ENCODE measurements around the gene YIPF3. TPM values are rescaled to one million over a fixed set of nuclear protein-coding genes. Genes with fewer than 3 reads are reported as not detected.

YIPF3 gene
- total RNA-seq, 1 donor from 2014 or later: 83.2 TPM

- Histone ChIP-seq H3K4me3 (ENCODE audit: low read depth, low read length) (no peak overlapping the region), H3K27me3 (ENCODE audit: control insufficient read depth, insufficient read depth, low read length) (no peaks in the 10 kb centered on the region), H3K36me3 (ENCODE audit: control insufficient read depth, insufficient read depth, low read length) (no peaks in the 10 kb centered on the region)
- FAIRE-seq (no peak), DNase-seq (ENCODE audit: low read depth) (no peak)
- TF ChIP-seq, protein P1, sequence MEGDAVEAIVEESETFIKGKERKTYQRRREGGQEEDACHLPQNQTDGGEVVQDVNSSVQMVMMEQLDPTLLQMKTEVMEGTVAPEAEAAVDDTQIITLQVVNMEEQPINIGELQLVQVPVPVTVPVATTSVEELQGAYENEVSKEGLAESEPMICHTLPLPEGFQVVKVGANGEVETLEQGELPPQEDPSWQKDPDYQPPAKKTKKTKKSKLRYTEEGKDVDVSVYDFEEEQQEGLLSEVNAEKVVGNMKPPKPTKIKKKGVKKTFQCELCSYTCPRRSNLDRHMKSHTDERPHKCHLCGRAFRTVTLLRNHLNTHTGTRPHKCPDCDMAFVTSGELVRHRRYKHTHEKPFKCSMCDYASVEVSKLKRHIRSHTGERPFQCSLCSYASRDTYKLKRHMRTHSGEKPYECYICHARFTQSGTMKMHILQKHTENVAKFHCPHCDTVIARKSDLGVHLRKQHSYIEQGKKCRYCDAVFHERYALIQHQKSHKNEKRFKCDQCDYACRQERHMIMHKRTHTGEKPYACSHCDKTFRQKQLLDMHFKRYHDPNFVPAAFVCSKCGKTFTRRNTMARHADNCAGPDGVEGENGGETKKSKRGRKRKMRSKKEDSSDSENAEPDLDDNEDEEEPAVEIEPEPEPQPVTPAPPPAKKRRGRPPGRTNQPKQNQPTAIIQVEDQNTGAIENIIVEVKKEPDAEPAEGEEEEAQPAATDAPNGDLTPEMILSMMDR (IDR thresholded peaks at IDR 0.05; ENCODE audit: insufficient read depth, low read length, severe bottlenecking): no peak
Observed at GRCh38 chr6:43461936-43462335, 54.8 kb downstream of the YIPF3 start.

Other genes with a start within 250 kb of the YIPF3 start
- not detected in 2 replicates for gene SLC22A7, start 218.7 kb downstream of the YIPF3 start, total RNA-seq
- gene CRIP3, start 208.1 kb downstream of the YIPF3 start, total RNA-seq: not detected in 2 replicates
- gene ZNF318, start 147.3 kb downstream of the YIPF3 start, total RNA-seq: 1.8 and 2.1 TPM in 2 replicates
- gene ABCC10, start 89.4 kb downstream of the YIPF3 start, total RNA-seq: 9.7 and 11.0 TPM in 2 replicates
- 4.1 and 8.2 TPM in 2 replicates for gene DLK2, start 61.4 kb downstream of the YIPF3 start, total RNA-seq
- 6.1 and 6.6 TPM in 2 replicates for gene TJAP1, start 39.4 kb downstream of the YIPF3 start, total RNA-seq
- gene LRRC73, start 6.6 kb downstream of the YIPF3 start, total RNA-seq: 0.13 and 0.26 TPM in 2 replicates
- gene POLR1C, start 163 bp upstream of the YIPF3 start, total RNA-seq: 25.5 and 38.2 TPM in 2 replicates
- gene XPO5, start 59.1 kb upstream of the YIPF3 start, total RNA-seq: 35.8 and 43.1 TPM in 2 replicates
- gene POLH, start 59.3 kb upstream of the YIPF3 start, total RNA-seq: 17.4 and 24.3 TPM in 2 replicates
- 176 and 273 TPM in 2 replicates for gene GTPBP2, start 112.3 kb upstream of the YIPF3 start, total RNA-seq
- 21.5 and 27.9 TPM in 2 replicates for gene MAD2L1BP, start 118.9 kb upstream of the YIPF3 start, total RNA-seq
- gene RSPH9, start 128.1 kb upstream of the YIPF3 start, total RNA-seq: under 0.01 and 0.13 TPM in 2 replicates
- gene MRPS18A, start 170.9 kb upstream of the YIPF3 start, total RNA-seq: 79.5 and 94.3 TPM in 2 replicates

Data from bronchial epithelial cell (primary cell).